Measurements from ENCODE around the gene CARD6.
"Not testable (repeated sequence)": the region's sequence is repeated elsewhere in the genome, so short reads cannot be mapped to it uniquely, and the experiment has no call there.

The CARD6 gene

GRCh38 chr5:40842351-40842750 is 1.2 kb downstream of the CARD6 start:
- TF ChIP-seq CTCF (IDR thresholded peaks at IDR 0.05; ENCODE audit: control insufficient read depth, extremely low read depth, insufficient read depth): no peak
- no peak for DNase-seq (ENCODE audit: low read depth)
- H3K4me3 ChIP-seq (ENCODE audit: low read depth, low read length): no peak overlapping the region

- DNase-seq (ENCODE audit: low read depth): no peak
- no peak for TF ChIP-seq CTCF (IDR thresholded peaks at IDR 0.05; ENCODE audit: control insufficient read depth, extremely low read depth, insufficient read depth)
- H3K4me3 ChIP-seq (ENCODE audit: low read depth, low read length): no peak overlapping the region
Observed at GRCh38 chr5:40844565-40844964, 3.4 kb downstream of the CARD6 start.

- no peak overlapping the region for H3K4me3 ChIP-seq (ENCODE audit: low read depth, low read length)
- DNase-seq (ENCODE audit: low read depth): no peak
- no peak for TF ChIP-seq CTCF (IDR thresholded peaks at IDR 0.05; ENCODE audit: control insufficient read depth, extremely low read depth, insufficient read depth)
Observed at GRCh38 chr5:40846371-40846770, 5.2 kb downstream of the CARD6 start.

- no peak for DNase-seq (ENCODE audit: low read depth)
- no peak overlapping the region for H3K4me3 ChIP-seq (ENCODE audit: low read depth, low read length)
- no peak for TF ChIP-seq CTCF (IDR thresholded peaks at IDR 0.05; ENCODE audit: control insufficient read depth, extremely low read depth, insufficient read depth)
Observed at GRCh38 chr5:40847525-40847924, 6.4 kb downstream of the CARD6 start.

GRCh38 chr5:40853632-40854192 is 12.5 kb downstream of the CARD6 start:
- DNase-seq (ENCODE audit: low read depth): no peak
- no peak for TF ChIP-seq CTCF (IDR thresholded peaks at IDR 0.05; ENCODE audit: control insufficient read depth, extremely low read depth, insufficient read depth)
- H3K4me3 ChIP-seq (ENCODE audit: low read depth, low read length): no peak overlapping the region

GRCh38 chr5:40860711-40861110 is 19.5 kb downstream of the CARD6 start:
- no peak for DNase-seq (ENCODE audit: low read depth)
- no peak for TF ChIP-seq CTCF (IDR thresholded peaks at IDR 0.05; ENCODE audit: control insufficient read depth, extremely low read depth, insufficient read depth)
- no peak overlapping the region for H3K4me3 ChIP-seq (ENCODE audit: low read depth, low read length)

- DNase-seq (ENCODE audit: low read depth); H3K4me3 ChIP-seq (ENCODE audit: low read depth, low read length): not testable (repeated sequence)
Observed at GRCh38 chr5:40865004-40865403, 23.8 kb downstream of the CARD6 start.

Data from LNCaP clone FGC (cell line).